Measurements from ENCODE around the gene MGST3.
"Not testable (repeated sequence)": the region's sequence is repeated elsewhere in the genome, so short reads cannot be mapped to it uniquely, and the experiment has no call there.

The MGST3 gene

GRCh38 chr1:165659581-165659895, 28.5 kb downstream of the MGST3 start:
- DNase-seq, result no peak

- no peak for DNase-seq
Measured at GRCh38 chr1:165661703-165662102, 30.7 kb downstream of the MGST3 start.

DNA sequence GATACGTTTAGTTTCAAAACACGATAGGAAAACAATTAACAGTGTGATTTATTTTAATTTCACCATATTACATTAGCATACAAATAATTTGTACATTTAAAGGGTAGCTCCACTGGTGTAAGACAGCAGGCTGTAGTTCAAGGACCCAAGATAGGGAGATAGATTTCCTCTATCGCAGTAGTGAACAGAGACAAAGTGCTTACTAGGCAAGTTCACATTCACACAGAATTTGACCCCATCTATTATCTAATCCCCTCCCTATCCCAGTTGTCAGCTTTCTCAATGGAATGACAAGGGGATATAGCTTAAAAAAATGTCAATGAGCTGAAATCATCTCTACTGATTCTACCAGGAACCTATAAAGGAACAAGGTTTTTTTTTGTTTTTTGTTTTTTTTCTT, 31.2 kb downstream of the MGST3 start:
- no peak for DNase-seq

DNA sequence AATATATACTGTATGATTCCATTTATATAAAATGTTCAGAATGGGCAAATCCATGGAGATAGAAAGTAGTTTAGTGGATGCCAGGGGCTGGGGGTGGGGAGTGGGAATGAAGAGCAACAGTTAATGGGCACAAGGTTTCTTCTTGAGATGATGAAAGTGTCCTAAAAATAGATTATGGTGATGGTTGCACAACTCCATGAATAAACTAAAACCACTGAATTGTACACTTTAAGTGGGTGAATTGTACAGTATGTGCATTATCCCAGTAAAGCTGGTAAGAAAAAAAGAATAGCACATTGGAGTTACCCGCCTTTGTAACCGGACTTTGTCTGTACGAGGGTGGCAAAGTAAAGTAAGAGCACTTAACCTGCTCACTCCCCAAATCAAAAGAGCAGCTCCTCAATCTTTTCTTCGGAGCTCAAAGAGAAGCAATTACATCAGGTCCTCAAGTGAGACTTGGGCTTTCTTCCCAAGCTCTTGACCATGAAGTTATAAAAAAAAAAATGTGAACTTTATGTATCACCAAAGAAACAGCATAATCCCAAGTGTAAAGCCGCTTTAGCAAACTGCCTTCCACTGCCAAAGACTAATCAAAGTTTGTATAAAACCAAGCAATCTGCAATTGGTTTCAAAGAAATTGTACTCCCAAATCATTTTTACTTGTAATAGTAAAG, 35.3 kb downstream of the MGST3 start:
- DNase-seq, result no peak

GRCh38 chr1:165668184-165668583, 37.1 kb downstream of the MGST3 start:
- no peak for DNase-seq

- DNase-seq, result no peak
Measured at GRCh38 chr1:165671526-165671925, 40.5 kb downstream of the MGST3 start.

DNA sequence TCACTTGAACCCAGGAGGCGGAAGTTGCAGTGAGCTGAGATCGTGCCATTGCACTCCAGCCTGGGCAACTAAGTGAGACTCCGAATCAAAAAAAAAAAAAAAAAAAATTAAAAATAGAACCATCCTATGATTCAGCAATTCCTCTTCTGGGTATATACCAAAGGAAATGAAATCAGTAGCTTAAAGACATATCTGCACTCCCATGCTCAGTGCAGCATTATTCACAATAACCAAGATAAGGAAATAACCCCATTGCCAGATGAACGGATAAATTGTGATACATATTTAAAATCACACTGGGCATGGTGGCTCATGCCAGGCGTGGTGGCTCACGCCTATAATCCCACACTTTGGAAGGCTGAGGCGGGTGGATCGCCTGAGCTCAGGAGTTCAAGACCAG, 43.6 kb downstream of the MGST3 start:
- no peak for DNase-seq

- no peak for DNase-seq
Measured at GRCh38 chr1:165675794-165676193, 44.8 kb downstream of the MGST3 start.

GRCh38 chr1:165678509-165678908, 47.5 kb downstream of the MGST3 start:
- no peak for DNase-seq

- peak; percentile 9 for DNase-seq
Measured at GRCh38 chr1:165679282-165680036, 48.4 kb downstream of the MGST3 start.

- no peak for DNase-seq
Measured at GRCh38 chr1:165680303-165680702, 49.3 kb downstream of the MGST3 start.

- not testable (repeated sequence) for DNase-seq
Measured at GRCh38 chr1:165680773-165681172, 49.7 kb downstream of the MGST3 start.

DNA sequence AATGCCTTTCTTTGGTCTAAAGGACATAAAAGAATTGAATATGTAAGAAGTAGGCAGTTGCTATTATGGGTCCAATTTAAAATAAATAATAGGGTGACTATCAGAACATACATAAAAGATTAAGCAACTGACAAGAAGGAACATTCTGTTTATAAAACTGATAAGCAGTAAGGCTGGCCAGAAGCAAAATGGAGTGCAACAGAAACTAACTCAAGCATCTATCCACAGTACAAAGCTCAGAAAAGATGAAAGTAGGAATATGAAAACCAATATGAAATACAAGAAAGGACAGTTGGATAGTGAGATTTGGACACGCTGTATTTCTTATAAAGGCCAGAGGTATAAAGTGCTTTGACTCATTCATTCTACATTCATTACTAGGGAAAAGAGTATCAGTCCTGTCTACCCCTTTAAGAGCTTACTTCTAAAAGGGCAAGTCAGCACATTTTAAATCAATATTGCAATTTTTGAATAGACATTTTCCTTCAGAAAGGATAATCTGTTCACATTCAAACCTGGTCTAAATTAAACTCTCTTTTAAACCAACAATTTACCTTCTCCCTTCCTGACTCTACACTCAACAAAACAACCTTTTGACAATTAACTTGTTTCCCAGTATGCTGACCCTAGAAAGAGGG, 52.9 kb downstream of the MGST3 start:
- no peak for DNase-seq

GRCh38 chr1:165686121-165686970, 55.3 kb downstream of the MGST3 start:
- DNase-seq, result no peak

DNA sequence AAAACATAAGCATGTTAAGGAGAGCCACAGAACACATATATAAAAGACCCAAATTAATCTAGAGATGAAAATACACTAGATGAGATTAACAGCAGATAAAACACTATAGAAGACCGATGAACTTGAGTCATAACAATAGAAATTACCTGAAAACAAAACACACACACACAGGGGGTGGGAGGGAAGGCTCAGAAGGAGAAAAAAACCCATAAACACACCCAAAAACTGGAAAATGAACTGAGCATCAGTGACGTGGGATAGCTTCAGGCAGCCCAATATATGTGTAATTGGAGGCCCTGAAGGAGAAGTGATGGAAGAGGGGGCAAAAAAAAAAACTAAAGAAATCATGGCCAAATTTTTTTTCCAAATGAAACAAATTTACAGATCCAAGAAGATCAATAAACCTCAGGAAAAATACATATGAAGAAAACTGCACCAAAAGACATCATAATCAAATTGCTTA, 56.0 kb downstream of the MGST3 start:
- DNase-seq, result no peak

- no peak for DNase-seq
Measured at GRCh38 chr1:165688046-165688445, 57.0 kb downstream of the MGST3 start.

DNA sequence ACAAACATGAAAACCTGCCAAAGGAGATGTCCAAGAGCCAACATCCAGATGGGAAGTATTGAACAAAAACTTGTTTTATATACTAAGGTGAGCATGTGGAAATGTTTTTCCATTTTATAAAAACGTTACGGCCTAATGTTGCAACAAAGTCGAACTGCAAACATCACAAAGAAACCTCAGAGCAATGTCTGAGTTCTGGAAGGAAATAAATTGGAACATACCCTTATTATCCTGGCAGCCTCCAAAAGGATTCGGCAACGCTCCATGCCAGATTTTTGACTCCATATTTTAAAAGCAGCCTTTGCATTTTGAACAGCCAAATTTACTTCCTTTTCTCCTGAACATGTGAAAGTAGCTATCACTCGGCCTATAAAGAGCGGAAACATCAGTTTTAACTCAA, 64.0 kb downstream of the MGST3 start:
- no peak for DNase-seq

GRCh38 chr1:165696625-165697100, 65.6 kb downstream of the MGST3 start:
- DNase-seq, result no peak

DNA sequence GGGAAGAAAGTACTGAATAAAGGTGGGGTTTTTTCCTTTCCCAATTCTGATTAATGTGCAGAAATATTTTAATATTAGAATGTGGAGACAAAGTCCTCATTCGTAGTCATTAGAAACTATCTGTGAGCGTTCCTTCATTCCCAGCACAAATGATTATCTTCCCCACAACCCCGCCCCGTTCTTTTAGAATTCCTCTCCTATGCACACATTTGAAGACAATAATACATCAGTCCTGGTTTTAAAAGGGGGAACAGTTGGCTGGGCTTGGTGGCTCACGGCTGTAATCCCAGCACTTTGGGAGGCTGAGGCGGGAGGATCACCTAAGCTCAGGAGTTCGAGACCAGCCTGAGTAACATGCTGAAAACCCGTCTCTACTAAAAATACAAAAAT, 66.5 kb downstream of the MGST3 start:
- DNase-seq, result no peak

- DNase-seq, result peak; percentile 91
Measured at GRCh38 chr1:165697881-165698760, 67.1 kb downstream of the MGST3 start, which contains the start of gene ALDH9A1. TSS of gene ALDH9A1 (minus strand) at chr1:165698562. CDS start at chr1:165698558, 4 bp downstream.

GRCh38 chr1:165698761-165699052, 67.7 kb downstream of the MGST3 start:
- no peak for DNase-seq

DNA sequence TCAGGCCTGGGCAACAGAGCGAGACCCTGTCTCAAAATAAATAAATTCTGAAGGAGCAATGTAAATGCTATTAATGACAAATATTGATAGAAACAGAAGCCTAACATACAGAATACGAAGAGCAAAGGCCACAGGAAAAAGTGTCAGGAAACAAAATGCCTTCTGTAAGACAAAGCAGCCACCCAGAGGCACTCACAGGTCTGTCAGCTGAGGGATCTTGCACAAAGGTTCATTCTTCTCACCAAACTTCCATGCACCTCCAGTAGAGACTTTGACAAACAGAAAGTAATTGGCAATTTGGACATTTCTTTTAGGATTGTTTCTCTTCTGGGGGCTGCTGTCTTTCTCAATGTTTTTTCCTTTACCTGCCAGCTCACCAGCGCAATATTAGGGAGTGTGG, 68.5 kb downstream of the MGST3 start:
- DNase-seq, result no peak

All from CD4-positive, alpha-beta T cell treated with Interleukin-17A for 4 hours (primary cell).